ENCODE measurements around the gene SMNDC1. TPM values are rescaled to one million over a fixed set of nuclear protein-coding genes. Genes with fewer than 3 reads are reported as not detected.

SMNDC1 gene
- total RNA-seq, 1 experiment from 2014 or later: 26.9 TPM

- H2AFZ ChIP-seq: no peak overlapping the region
- H3F3A ChIP-seq (ENCODE audit: insufficient read depth, low read depth): peaks cover 8% of the 10 kb centered on the region
- BruUV-seq (replicated peaks): no TSS peak
- intact Hi-C loops (cut with micrococcal nuclease; ENCODE audit: unreplicated experiment): no loop called here
- TF ChIP-seq EZH2 (IDR thresholded peaks at IDR 0.05; ENCODE audit: low read depth): no peak
- TF ChIP-seq, protein P1, sequence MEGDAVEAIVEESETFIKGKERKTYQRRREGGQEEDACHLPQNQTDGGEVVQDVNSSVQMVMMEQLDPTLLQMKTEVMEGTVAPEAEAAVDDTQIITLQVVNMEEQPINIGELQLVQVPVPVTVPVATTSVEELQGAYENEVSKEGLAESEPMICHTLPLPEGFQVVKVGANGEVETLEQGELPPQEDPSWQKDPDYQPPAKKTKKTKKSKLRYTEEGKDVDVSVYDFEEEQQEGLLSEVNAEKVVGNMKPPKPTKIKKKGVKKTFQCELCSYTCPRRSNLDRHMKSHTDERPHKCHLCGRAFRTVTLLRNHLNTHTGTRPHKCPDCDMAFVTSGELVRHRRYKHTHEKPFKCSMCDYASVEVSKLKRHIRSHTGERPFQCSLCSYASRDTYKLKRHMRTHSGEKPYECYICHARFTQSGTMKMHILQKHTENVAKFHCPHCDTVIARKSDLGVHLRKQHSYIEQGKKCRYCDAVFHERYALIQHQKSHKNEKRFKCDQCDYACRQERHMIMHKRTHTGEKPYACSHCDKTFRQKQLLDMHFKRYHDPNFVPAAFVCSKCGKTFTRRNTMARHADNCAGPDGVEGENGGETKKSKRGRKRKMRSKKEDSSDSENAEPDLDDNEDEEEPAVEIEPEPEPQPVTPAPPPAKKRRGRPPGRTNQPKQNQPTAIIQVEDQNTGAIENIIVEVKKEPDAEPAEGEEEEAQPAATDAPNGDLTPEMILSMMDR (conservative IDR thresholded peaks at IDR 0.05): no peak
- no peak overlapping the region for H3K4me3 ChIP-seq
- H3K9me2 ChIP-seq (ENCODE audit: insufficient read depth): no peaks in the 10 kb centered on the region
- no peaks in the 10 kb centered on the region for H3K4me1 ChIP-seq (replicated peaks; ENCODE audit: insufficient read depth)
- H3K36me3 ChIP-seq (ENCODE audit: low read depth): peaks cover 5% of the 10 kb centered on the region; the same call in 1 of the 2 replicates
- DNase-seq: no peak
- no peak overlapping the region for H3K4me2 ChIP-seq
- no peaks in the 10 kb centered on the region for H3K9me3 ChIP-seq (ENCODE audit: insufficient read depth, low read depth)
- H3K27me3 ChIP-seq (ENCODE audit: insufficient read depth, low read depth): no peaks in the 10 kb centered on the region
- H3K27ac ChIP-seq: no peak overlapping the region
- H4K20me1 ChIP-seq (ENCODE audit: insufficient read depth): no peaks in the 10 kb centered on the region
- H3K79me2 ChIP-seq (ENCODE audit: low read depth): no peaks in the 10 kb centered on the region
- POLR2A ChIA-PET (ENCODE audit: unreplicated experiment): no interaction called here
- CTCF ChIA-PET: no interaction called here
Observed at GRCh38 chr10:110286841-110287240, 17.9 kb downstream of the SMNDC1 start.

DNA sequence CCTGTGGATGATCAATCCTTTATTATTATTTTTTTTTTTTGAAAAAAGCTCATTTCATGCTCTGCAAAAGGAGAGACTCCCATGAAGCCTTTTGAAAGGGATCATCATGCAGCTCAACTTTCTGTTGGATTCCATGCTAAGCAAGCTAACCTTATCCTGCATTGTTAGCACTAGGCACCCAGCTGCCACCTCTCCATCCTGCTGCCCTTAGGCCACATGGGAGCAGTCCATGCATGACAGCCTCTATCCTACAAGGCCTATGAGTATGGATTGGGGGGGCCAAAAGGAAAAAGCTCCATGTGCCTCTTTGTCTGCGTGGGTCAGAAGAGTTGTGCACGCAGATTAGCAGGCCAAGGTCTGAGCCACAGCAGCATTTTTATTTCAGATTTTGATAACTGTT lies 19.2 kb downstream of the SMNDC1 start:
- Histone ChIP-seq H2AFZ (no peak overlapping the region), H3K4me2 (no peak overlapping the region), H3K79me2 (ENCODE audit: low read depth) (no peaks in the 10 kb centered on the region), H3K4me1 (replicated peaks; ENCODE audit: insufficient read depth) (no peaks in the 10 kb centered on the region), H3K9me2 (ENCODE audit: insufficient read depth) (no peaks in the 10 kb centered on the region), H4K20me1 (ENCODE audit: insufficient read depth) (no peaks in the 10 kb centered on the region), H3F3A (ENCODE audit: insufficient read depth, low read depth) (peaks cover 8% of the 10 kb centered on the region), H3K9me3 (ENCODE audit: insufficient read depth, low read depth) (no peaks in the 10 kb centered on the region), H3K4me3 (no peak overlapping the region), H3K27me3 (ENCODE audit: insufficient read depth, low read depth) (no peaks in the 10 kb centered on the region), H3K27ac (no peak overlapping the region), H3K36me3 (ENCODE audit: low read depth) (peaks cover 5% of the 10 kb centered on the region; the same call in 1 of the 2 replicates)
- no peak for DNase-seq
- ChIA-PET CTCF (interaction anchor here (0.7 kb wide), 1 partner anchor 147 kb away, joined by 5 read pairs; no protein-coding TSS in a partner anchor), POLR2A (ENCODE audit: unreplicated experiment) (no interaction called here)
- TF ChIP-seq, protein P1 (conservative IDR thresholded peaks at IDR 0.05): no peak
- TF ChIP-seq EZH2 (IDR thresholded peaks at IDR 0.05; ENCODE audit: low read depth): no peak
- intact Hi-C loops (cut with micrococcal nuclease; ENCODE audit: unreplicated experiment): no loop called here
- no TSS peak for BruUV-seq (replicated peaks)

DNA sequence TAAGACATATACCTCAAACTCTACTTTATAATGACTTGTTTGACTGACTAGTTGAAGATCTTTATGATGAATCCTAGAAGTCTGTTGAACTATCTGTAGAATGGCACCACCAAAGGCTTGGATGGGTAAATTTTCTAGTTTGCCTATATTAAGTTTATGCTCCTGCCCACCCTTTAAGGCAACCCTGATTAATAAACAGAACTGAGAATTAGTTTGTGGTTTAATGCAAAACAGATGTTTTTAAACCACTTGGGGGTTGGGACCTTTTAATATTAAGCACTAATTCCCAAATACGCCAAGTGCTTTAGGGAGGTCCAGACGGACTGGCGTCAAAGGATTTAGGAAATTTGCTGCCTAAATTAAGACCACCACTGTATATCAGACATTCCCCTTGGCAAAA lies 20.5 kb downstream of the SMNDC1 start:
- Histone ChIP-seq H3K36me3 (ENCODE audit: low read depth) (peaks cover 4% of the 10 kb centered on the region; the same call in 1 of the 2 replicates), H3K4me2 (no peak overlapping the region), H3K27ac (no peak overlapping the region), H4K20me1 (ENCODE audit: insufficient read depth) (no peaks in the 10 kb centered on the region), H3K79me2 (ENCODE audit: low read depth) (no peaks in the 10 kb centered on the region), H3K9me2 (ENCODE audit: insufficient read depth) (no peaks in the 10 kb centered on the region), H3F3A (ENCODE audit: insufficient read depth, low read depth) (peaks cover 8% of the 10 kb centered on the region), H3K4me3 (no peak overlapping the region), H2AFZ (no peak overlapping the region), H3K9me3 (ENCODE audit: insufficient read depth, low read depth) (no peaks in the 10 kb centered on the region), H3K27me3 (ENCODE audit: insufficient read depth, low read depth) (no peaks in the 10 kb centered on the region), H3K4me1 (replicated peaks; ENCODE audit: insufficient read depth) (no peaks in the 10 kb centered on the region)
- no TSS peak for BruUV-seq (replicated peaks)
- no peak for DNase-seq
- ChIA-PET POLR2A (ENCODE audit: unreplicated experiment) (interaction anchor here (0.7 kb wide), 1 partner anchor 151 kb away, joined by 6 read pairs; no protein-coding TSS in a partner anchor), CTCF (interaction anchor here (0.6 kb wide), 1 partner anchor 146 kb away, joined by 3 read pairs; no protein-coding TSS in a partner anchor)
- intact Hi-C loops (cut with micrococcal nuclease; ENCODE audit: unreplicated experiment): no loop called here
- TF ChIP-seq, protein P1 (conservative IDR thresholded peaks at IDR 0.05): no peak
- TF ChIP-seq EZH2 (IDR thresholded peaks at IDR 0.05; ENCODE audit: low read depth): no peak

All from PC-9 (cell line).